Measurements from ENCODE around the gene SLC13A3.

Gene SLC13A3

DNA sequence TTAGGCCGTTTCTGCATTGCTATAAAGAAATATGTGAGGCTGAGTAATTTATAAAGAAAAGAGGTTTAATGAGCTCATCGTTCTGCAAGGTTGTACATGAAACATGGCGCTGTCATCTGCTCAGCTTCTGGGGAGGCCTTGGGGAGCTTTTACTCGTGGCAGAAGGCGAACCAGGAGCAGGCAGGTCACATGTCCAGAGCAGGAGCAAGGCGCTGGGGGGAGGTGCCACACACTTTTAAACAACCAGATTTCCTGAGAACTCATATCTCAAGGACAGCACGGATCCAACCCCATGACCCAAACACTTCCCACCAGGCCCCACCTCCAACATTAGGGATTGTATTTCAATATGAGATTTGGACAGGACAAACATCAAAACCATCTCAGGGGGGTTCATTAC lies 6.4 kb upstream of the SLC13A3 start:
- in situ Hi-C loops (cut with MboI; ENCODE audit: low pct_unique_long_range_greater_than_20kb, low sequenced_read_pairs, unreplicated experiment): no loop called here
- TF ChIP-seq, protein P1, sequence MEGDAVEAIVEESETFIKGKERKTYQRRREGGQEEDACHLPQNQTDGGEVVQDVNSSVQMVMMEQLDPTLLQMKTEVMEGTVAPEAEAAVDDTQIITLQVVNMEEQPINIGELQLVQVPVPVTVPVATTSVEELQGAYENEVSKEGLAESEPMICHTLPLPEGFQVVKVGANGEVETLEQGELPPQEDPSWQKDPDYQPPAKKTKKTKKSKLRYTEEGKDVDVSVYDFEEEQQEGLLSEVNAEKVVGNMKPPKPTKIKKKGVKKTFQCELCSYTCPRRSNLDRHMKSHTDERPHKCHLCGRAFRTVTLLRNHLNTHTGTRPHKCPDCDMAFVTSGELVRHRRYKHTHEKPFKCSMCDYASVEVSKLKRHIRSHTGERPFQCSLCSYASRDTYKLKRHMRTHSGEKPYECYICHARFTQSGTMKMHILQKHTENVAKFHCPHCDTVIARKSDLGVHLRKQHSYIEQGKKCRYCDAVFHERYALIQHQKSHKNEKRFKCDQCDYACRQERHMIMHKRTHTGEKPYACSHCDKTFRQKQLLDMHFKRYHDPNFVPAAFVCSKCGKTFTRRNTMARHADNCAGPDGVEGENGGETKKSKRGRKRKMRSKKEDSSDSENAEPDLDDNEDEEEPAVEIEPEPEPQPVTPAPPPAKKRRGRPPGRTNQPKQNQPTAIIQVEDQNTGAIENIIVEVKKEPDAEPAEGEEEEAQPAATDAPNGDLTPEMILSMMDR (IDR thresholded peaks at IDR 0.05; ENCODE audit: extremely low read depth, insufficient read depth, missing control alignments): no peak

GRCh38 chr20:46657137-46657536 lies 5.9 kb upstream of the SLC13A3 start:
- in situ Hi-C loops (cut with MboI; ENCODE audit: low pct_unique_long_range_greater_than_20kb, low sequenced_read_pairs, unreplicated experiment): no loop called here
- DNase-seq (ENCODE audit: low spot score): no peak
- TF ChIP-seq, protein P1 (IDR thresholded peaks at IDR 0.05; ENCODE audit: extremely low read depth, insufficient read depth, missing control alignments): no peak

More for the DNA sequence above, 6.4 kb upstream of the SLC13A3 start:
- DNase-seq (ENCODE audit: low spot score): no peak

DNA sequence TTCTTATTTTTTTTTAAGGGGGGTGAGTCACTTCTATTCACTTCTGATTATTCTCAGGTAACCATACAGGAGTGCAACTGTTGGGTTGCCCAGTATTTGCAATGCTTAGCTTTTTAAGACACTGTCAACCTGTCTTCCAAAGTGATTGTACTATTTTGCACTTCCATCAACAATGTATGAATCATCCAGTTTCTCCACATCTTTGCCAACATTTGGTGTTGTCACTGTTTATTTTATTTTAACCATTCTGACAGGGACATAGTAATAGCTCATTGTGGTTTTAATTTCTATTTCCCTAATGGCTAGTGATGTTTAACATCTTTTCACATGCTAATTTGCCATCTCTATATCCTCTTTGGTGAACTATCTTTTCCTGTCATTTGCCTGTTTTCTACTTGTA lies 1.4 kb upstream of the SLC13A3 start:
- in situ Hi-C loops (cut with MboI; ENCODE audit: low pct_unique_long_range_greater_than_20kb, low sequenced_read_pairs, unreplicated experiment): no loop called here
- DNase-seq (ENCODE audit: low spot score): no peak
- TF ChIP-seq, protein P1 (IDR thresholded peaks at IDR 0.05; ENCODE audit: extremely low read depth, insufficient read depth, missing control alignments): no peak

GRCh38 chr20:46650575-46651090 lies 626 bp downstream of the SLC13A3 start:
- TF ChIP-seq, protein P1 (IDR thresholded peaks at IDR 0.05; ENCODE audit: extremely low read depth, insufficient read depth, missing control alignments): no peak
- no peak for DNase-seq (ENCODE audit: low spot score)
- in situ Hi-C loops (cut with MboI; ENCODE audit: low pct_unique_long_range_greater_than_20kb, low sequenced_read_pairs, unreplicated experiment): no loop called here

DNA sequence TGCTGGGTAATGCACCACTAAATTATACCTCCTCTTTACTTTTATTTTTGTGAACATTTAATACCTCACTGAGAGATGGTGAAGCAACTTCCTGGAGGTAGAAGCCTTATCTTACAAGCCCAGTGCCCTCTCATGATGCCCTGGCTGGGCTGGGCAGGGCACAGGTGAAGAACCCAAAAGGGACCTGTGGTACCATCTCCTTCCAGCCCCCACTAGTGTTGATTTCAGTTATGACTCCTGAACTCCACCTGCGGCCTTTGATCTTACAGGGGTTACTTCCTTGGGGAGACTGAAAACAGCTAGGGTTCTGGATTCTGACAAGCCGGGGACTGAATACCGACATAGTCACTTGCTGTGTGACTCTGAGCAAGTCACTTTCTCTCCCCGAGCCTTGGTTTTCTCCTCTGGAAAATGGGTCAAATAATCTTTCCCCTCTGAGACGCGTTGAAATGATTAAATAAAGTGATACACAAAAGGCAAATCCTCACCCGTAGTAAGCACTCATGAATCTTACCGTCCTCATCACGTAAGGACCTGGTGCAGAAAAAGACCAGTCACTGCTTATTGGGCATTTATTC lies 1.2 kb downstream of the SLC13A3 start:
- no peak for DNase-seq (ENCODE audit: low spot score)
- TF ChIP-seq, protein P1 (IDR thresholded peaks at IDR 0.05; ENCODE audit: extremely low read depth, insufficient read depth, missing control alignments): no peak
- in situ Hi-C loops (cut with MboI; ENCODE audit: low pct_unique_long_range_greater_than_20kb, low sequenced_read_pairs, unreplicated experiment): no loop called here

- in situ Hi-C loops (cut with MboI; ENCODE audit: low pct_unique_long_range_greater_than_20kb, low sequenced_read_pairs, unreplicated experiment): no loop called here
- TF ChIP-seq, protein P1 (IDR thresholded peaks at IDR 0.05; ENCODE audit: extremely low read depth, insufficient read depth, missing control alignments): no peak
- DNase-seq (ENCODE audit: low spot score): no peak
Measured at GRCh38 chr20:46649650-46649949, 1.7 kb downstream of the SLC13A3 start.

Measured in GM13977 (cell line).